Astrocyte of the cerebellum (primary cell): Measurements from ENCODE around the gene SUPT6H.
A peak's percentile ranks its signal among the peaks of the same experiment; 100 is the strongest.

Source experiments
- DNase-seq: peaks from one replicate; pipeline ENCODE4 v3.0.0-alpha.2; 2011; ENCODE audit warnings: low read depth
- H3K4me3 ChIP-seq: 2 replicates; pipeline ENCODE4 v1.5.1; 2011; ENCODE audit warnings: mild to moderate bottlenecking, low read depth, low read length, moderate library complexity
- in situ Hi-C: cut with HindIII; loops from 2 replicates; pipeline ENCODE4 v1.10.0; 2017; ENCODE audit warnings: low sequenced_read_pairs
- TF ChIP-seq, protein P1 (sequence below): IDR thresholded peaks from 2 replicates; pipeline ENCODE4 v1.5.1; 2012; ENCODE audit warnings: low read length, low read depth, moderate library complexity, mild to moderate bottlenecking; ENCODE audit errors: missing control alignments

SUPT6H gene

DNA sequence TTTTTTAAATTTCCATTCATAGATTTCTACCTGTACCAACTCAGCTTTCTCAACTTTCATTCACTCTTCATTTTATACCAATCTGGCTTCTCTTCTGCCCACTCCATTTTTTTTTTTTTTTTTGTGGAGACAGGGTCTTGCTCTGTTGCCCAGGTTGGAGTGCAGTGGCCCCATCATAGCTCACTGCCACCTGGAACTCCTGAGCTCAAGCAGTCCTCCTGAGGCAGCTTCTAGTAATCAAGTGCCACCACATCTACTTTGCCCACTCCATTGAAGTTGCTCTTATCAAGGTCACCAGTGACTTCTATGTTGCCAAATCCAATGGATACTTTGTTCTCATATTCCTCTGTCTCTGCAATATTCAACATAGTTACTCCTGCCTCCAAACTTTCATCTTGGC lies 1.7 kb downstream of the SUPT6H start:
- no peak overlapping the region for H3K4me3 ChIP-seq
- TF ChIP-seq, protein P1, sequence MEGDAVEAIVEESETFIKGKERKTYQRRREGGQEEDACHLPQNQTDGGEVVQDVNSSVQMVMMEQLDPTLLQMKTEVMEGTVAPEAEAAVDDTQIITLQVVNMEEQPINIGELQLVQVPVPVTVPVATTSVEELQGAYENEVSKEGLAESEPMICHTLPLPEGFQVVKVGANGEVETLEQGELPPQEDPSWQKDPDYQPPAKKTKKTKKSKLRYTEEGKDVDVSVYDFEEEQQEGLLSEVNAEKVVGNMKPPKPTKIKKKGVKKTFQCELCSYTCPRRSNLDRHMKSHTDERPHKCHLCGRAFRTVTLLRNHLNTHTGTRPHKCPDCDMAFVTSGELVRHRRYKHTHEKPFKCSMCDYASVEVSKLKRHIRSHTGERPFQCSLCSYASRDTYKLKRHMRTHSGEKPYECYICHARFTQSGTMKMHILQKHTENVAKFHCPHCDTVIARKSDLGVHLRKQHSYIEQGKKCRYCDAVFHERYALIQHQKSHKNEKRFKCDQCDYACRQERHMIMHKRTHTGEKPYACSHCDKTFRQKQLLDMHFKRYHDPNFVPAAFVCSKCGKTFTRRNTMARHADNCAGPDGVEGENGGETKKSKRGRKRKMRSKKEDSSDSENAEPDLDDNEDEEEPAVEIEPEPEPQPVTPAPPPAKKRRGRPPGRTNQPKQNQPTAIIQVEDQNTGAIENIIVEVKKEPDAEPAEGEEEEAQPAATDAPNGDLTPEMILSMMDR: no peak
- in situ Hi-C loops: no loop called here
- no peak for DNase-seq

DNA sequence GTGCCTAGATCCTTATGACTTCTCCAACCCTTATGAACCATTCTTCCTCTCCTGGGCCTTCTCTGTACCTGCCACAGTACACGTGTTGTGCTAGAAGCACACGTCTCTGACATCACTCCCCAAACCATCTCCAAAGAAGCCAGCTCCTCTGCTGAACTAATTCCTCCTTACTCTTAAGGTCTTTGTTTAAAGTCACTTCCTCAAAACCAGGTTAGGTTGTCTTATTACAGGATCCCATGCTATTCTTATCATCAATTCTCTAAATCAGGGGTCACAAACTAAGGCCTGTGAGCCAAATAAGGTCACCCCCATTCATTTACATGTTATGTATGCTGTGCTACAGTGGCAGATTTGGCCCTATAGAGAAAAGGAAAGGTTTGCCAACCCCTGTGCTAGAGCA lies 4.0 kb downstream of the SUPT6H start:
- no peak for DNase-seq
- in situ Hi-C loops: no loop called here
- H3K4me3 ChIP-seq: no peak overlapping the region
- TF ChIP-seq, protein P1: no peak

DNA sequence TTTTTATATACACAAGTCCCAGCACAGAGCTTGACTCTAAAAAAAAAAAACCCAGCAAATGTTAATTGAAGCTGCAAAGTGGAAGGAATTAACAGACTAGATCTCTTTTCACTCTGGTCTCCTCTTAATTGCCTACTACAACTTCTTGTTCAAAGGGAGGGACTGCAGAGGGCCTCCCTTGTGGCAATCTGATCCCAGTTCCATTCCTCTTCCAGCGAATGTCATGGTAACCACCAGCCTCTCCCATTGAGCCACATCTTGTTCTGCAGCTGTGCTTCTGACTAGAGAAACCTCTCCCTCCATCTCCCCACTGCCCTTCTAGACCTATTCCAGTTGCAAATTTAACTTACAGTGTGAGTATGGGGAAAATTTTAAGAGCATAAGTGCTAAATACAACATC lies 5.9 kb downstream of the SUPT6H start:
- in situ Hi-C loops: no loop called here
- TF ChIP-seq, protein P1: no peak
- H3K4me3 ChIP-seq: no peak overlapping the region
- no peak for DNase-seq

DNA sequence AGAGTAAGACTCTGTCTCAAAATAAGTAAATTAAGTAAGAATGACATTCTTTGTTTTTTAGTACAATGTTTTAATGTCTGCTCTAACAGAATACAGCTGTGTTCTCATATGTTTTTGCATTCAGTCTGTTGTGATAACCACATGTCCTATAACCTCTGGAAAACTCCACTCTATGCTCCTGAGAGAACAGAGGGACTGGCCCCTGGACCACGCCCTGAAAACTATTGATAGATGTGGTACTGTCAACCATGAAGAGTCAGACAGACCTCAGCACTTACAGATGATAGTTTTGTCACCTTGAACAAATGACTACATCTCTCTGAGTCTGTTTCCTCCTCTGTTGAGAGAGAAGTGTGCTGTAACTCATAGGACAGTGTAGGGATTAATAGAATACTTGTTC lies 7.9 kb downstream of the SUPT6H start:
- TF ChIP-seq, protein P1: no peak
- no peak for DNase-seq
- in situ Hi-C loops: no loop called here
- no peak overlapping the region for H3K4me3 ChIP-seq

DNA sequence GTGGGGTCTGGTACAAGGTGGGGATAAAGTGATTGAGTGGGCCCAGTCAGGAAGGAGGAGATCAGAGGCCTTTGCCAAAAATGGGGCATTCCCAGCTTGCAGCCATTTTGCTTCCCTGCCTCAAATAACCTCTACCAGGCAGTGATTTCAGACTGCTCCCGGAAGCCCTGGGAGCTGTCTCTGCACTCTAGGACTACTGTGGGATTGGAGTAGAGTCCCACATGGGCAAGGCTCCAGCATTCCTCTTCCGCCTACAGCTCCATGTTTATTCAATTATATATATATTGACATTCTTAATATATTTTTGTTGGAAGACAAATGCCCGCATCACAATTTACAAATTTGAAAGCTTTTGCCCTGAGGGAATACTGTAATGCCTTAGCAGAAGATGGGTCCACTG lies 13.5 kb downstream of the SUPT6H start:
- in situ Hi-C loops: no loop called here
- TF ChIP-seq, protein P1: no peak
- DNase-seq: no peak

DNA sequence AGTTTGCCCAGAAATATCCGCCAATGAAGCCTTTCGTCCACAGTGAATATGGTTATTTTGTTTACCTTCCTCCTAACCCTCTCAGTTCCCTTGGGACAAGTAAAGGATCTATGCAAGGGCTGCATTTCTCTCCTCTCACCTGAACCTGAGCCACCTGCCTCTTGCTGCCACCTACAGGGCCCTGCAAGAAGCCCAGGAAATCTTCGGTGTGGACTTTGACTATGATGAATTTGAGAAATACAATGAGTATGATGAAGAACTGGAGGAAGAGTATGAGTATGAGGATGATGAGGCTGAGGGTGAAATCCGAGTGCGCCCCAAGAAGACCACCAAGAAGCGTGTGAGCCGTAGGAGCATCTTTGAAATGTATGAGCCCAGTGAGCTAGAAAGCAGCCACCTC lies 14.0 kb downstream of the SUPT6H start:
- no peak overlapping the region for H3K4me3 ChIP-seq
- DNase-seq: no peak
- in situ Hi-C loops: no loop called here
- TF ChIP-seq, protein P1: peak; percentile 32

More for the DNA sequence above, 13.5 kb downstream of the SUPT6H start:
- no peak overlapping the region for H3K4me3 ChIP-seq

DNA sequence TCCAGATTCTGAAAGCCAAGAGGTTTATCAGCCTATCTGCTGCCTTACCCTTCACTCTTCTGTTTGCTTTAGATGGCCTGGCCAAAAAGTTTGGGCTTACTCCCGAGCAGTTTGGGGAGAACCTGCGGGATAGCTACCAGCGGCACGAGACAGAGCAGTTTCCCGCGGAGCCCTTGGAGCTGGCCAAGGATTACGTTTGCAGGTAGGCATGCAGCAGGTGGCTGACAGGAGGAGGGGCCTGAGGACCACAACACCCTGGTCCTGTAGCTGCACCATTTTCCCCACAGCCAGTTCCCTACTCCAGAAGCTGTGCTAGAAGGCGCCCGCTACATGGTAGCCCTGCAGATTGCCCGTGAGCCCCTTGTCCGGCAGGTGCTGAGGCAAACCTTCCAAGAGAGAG lies 20.6 kb downstream of the SUPT6H start:
- no peak overlapping the region for H3K4me3 ChIP-seq
- TF ChIP-seq, protein P1: no peak
- in situ Hi-C loops: no loop called here
- DNase-seq: no peak
